Measurements from ENCODE around the gene FTO.

- TF ChIP-seq CTCF (IDR thresholded peaks at IDR 0.05) (no peak), POLR2AphosphoS5 (IDR thresholded peaks at IDR 0.05) (no peak), POLR2A (IDR thresholded peaks at IDR 0.05) (no peak)
Measured at GRCh38 chr16:54071514-54071913, 367.6 kb downstream of the FTO start.

All from prostate gland (tissue), 2 donors.